Muscle layer of duodenum (tissue), 2 donors: ENCODE results near the gene RREB1.

ENCODE experiments used
- H3K27ac ChIP-seq: one replicate; pipeline ENCODE4 v1.7.0; 2013; ENCODE audit warnings: mild to moderate bottlenecking, low read length
- H3K27me3 ChIP-seq: one replicate; pipeline ENCODE4 v1.7.0; 2013; ENCODE audit warnings: low read depth, mild to moderate bottlenecking, control low read depth, low read length
- H3K36me3 ChIP-seq, 2 donors: one replicate each; pipeline ENCODE4 v1.7.0; 2013; ENCODE audit warnings: low read length in 2 of 2, control low read depth in 1 of 2, mild to moderate bottlenecking in 1 of 2; ENCODE audit not compliant: insufficient read depth in 2 of 2, control insufficient read depth in 1 of 2
- H3K4me1 ChIP-seq, 2 donors: one replicate each; pipeline ENCODE4 v1.7.0; 2013; ENCODE audit warnings: low read length in 2 of 2, mild to moderate bottlenecking in 2 of 2, control low read depth in 1 of 2, moderate library complexity in 1 of 2; ENCODE audit not compliant: insufficient read depth in 2 of 2, control insufficient read depth in 1 of 2
- H3K4me3 ChIP-seq, 2 donors: one replicate each; pipeline ENCODE4 v1.7.0; 2013; ENCODE audit warnings: low read length in 2 of 2, low read depth in 1 of 2, mild to moderate bottlenecking in 1 of 2
- H3K9me3 ChIP-seq, 2 donors: one replicate each; pipeline ENCODE4 v1.7.0; 2013; ENCODE audit warnings: low read length in 2 of 2, control low read depth in 1 of 2, mild to moderate bottlenecking in 1 of 2; ENCODE audit not compliant: control insufficient read depth in 1 of 2
- donor health status: healthy.

RREB1 gene

DNA sequence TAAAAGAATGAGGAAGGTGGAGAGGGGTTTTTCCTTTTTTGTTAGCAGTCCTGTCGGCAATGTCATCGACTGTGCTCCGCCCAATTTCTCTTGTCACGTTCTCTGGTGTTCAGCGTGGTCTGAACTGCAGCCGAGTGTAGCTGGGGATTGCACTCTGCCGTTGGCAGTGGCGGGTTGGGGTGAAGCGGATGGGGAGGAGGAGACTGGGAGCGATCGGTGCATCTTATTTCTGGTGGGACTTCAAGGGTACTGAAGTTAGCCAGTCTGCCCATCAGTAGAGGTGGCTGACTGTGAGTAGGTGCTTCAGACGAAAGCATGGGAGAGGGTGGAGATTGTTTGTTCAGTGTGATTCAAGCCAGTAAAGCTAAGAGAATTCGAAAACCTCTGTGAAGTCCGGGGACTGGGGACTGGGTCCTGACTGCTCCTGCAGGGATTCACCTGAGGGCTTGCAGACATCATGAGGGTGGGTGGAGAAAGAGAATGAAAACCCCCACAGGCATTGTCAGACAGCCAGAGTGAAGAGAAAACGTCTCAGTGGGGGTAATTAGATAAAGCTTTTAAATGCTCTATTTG is 5.1 kb downstream of the RREB1 start:
- H3K4me3 ChIP-seq: peak overlapping the region in 1 of 2 donors; percentile 31

DNA sequence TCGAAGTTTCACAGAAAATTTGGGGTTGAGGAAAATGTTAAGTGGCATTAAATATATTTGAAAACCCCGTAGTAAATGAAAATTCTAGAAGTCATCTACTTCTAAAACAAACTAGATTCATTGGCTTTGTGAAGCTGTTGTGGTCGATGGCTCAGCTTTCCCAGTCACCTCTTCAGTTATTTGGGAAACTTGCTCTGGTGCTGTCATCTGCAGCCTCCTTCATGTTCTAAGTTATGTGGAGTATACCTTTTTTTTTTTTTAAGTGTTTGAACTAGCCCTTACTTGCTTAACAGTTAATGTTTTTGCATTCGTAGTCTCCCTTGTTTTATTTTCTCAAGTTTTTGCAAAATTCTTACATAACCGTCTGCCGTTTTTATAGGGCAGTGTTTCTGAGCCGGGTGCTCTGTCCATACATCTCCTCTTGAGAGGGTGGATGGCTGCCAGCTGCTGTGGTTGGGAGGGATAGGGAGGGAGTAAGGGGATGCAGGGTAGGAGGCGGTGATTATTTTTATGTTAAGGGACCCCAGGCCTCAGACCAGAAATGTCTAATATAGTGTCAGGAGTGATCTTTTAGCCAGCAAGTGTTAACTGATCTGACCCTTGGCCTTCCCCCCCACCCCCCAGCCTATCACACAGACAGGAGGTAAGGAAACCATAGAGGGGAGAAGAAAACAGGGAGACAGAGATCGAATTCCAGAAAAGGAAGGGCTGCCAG is 7.1 kb downstream of the RREB1 start:
- H3K27me3 ChIP-seq: no peaks in the 10 kb centered on the region
- H3K27ac ChIP-seq: peak overlapping the region; percentile 69
- H3K4me1 ChIP-seq: peaks cover 24 to 55% of the 10 kb centered on the region in 2 donors

More for the DNA sequence above, 5.1 kb downstream of the RREB1 start:
- Histone ChIP-seq H3K9me3 (no peaks in the 10 kb centered on the region), H3K27me3 (no peaks in the 10 kb centered on the region), H3K36me3 (peaks cover 0 to 2% of the 10 kb centered on the region in 2 donors), H3K4me1 (peaks cover 24 to 57% of the 10 kb centered on the region in 2 donors), H3K27ac (no peak overlapping the region)

DNA sequence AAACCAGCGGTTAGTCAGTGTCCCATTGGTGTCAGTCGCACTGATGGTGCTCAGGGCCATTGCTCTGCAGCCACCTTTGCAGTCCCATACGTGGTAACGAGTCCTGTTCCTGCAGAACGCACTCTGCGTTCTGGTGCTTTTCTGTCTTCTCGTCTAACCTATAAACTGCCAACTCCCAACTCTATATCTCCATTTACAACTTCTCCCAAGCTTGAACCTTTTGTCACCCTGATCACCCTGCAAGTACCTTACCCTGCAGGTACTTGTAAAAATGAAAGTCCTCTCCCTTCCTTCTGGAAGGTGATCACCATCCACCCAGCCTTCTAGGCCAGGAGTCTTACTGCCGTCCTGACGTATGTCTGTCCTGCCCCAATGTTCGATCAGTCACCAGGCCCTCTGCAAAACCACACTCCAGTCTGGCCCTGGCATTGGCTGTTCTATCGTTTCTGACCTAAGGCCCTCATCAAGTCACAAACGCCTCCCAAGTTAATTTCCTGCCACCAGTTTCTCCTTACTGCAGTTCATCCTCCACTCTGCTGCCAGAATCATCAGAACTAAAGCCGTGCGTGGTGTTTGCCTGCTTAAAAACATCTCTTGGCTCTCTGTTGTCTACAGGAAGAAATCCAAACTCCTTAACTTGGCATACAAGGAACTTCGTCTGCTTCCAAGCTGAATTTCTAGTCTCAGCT is 7.9 kb downstream of the RREB1 start:
- H3K27me3 ChIP-seq: no peaks in the 10 kb centered on the region
- H3K27ac ChIP-seq: peak overlapping the region; percentile 69
- no peaks in the 10 kb centered on the region for H3K36me3 ChIP-seq
- H3K4me3 ChIP-seq: peak overlapping the region in 1 of 2 donors; percentile 21
- H3K9me3 ChIP-seq: no peaks in the 10 kb centered on the region
- H3K4me1 ChIP-seq: peaks cover 24 to 48% of the 10 kb centered on the region in 2 donors

More for the DNA sequence above, 7.1 kb downstream of the RREB1 start:
- no peaks in the 10 kb centered on the region for H3K36me3 ChIP-seq
- no peak overlapping the region for H3K4me3 ChIP-seq
- no peaks in the 10 kb centered on the region for H3K9me3 ChIP-seq

DNA sequence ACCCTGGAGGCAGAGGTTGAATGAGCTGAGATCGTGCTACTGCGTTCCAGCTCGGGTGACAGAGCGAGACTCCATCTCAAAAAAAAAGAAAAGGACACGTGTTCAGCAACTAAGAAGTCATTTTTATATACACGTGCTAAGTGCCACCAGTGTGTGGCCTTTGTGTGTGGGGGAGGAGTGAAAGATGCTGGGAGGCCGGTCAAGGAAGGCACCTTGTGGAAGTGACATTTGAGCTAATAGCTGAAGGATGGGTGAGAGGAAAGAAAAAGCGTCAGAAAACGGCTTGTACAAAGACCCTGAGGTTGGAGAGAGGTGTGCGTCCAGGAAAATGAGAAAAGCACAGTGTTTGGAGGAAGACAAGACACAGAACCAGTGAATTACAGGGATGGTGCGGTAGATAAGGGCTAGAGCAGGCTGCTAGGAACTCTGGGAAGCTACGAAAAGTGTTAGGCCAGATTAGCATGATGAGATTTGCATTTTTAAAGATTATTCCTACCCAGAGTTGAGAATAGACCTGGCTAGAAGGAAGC is 11.6 kb downstream of the RREB1 start:
- peaks cover 24 to 29% of the 10 kb centered on the region in 2 donors for H3K4me1 ChIP-seq
- H3K27me3 ChIP-seq: no peaks in the 10 kb centered on the region
- no peak overlapping the region for H3K27ac ChIP-seq
- H3K9me3 ChIP-seq: no peaks in the 10 kb centered on the region
- no peaks in the 10 kb centered on the region for H3K36me3 ChIP-seq
- no peak overlapping the region for H3K4me3 ChIP-seq

DNA sequence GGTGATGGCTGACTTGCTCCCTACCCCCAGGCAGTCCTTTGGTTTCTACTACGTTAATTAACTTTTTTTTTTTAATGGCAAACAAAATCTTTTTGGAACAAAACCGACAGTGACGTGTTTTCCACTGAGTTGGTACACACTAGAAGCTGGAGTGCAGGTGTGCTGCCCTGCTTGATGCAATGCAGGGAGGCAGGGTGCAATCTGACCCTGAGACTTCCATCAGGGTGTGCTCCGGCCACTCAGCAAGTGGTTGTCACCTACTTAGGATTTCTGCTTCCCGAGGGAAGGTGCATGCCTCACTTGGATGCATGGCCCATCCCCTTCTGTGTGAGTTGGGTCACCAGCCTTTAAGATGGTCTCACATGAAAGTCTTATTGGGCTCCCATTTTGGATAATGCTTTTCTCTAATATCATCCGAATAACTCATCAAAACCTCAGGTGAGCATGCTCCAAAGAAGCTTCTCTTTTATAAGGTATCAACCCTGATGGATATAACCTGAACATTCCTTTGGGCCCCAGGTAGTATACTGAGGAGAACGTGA is 14.0 kb downstream of the RREB1 start:
- H3K36me3 ChIP-seq: no peaks in the 10 kb centered on the region
- no peaks in the 10 kb centered on the region for H3K9me3 ChIP-seq
- H3K27me3 ChIP-seq: no peaks in the 10 kb centered on the region
- no peak overlapping the region for H3K27ac ChIP-seq
- peaks cover 3 to 20% of the 10 kb centered on the region in 2 donors for H3K4me1 ChIP-seq
- H3K4me3 ChIP-seq: no peak overlapping the region

DNA sequence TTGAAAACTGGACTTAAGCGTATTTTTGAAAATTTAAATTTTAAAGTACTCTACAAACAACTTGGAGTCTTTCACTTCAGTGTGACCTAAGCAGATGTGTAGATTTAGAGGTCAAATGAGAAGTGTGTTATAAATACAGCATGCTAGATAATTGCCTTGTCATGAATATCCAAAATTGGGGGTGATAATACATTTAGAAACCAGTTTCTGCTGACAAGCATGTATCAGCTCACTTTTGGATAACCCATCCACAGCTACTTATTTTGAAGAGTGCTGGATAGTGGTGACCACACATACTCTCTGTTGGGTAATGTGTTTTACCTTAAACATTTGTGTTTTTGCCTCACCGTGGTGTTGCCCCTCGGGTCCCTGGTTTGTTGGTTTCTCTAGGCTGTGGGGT is 14.9 kb downstream of the RREB1 start:
- no peaks in the 10 kb centered on the region for H3K9me3 ChIP-seq
- H3K27me3 ChIP-seq: no peaks in the 10 kb centered on the region

DNA sequence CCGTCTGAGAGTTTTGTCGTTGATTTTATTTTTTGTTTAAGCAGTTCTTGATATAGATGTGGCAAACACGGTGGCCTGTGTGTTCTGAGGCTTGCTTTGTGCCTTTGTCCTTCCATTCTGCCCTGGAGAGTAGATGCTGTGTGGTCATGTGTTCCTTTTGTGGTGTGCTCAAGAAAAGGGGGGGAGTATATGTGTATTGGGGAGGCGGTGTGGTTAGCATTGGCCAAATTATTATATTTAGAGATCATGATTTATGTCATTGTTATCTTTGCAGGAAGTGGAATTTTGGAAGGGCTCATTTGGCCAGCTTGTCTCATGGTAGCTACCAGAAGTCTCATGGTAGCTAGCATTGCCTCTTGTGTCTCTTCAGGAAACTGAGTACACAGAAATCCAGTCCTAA is 16.4 kb downstream of the RREB1 start:
- H3K36me3 ChIP-seq: no peaks in the 10 kb centered on the region
- no peak overlapping the region for H3K27ac ChIP-seq
- no peak overlapping the region for H3K4me3 ChIP-seq
- H3K9me3 ChIP-seq: no peaks in the 10 kb centered on the region
- H3K27me3 ChIP-seq: no peaks in the 10 kb centered on the region
- peaks cover 3 to 27% of the 10 kb centered on the region in 2 donors for H3K4me1 ChIP-seq

More for the DNA sequence above, 14.9 kb downstream of the RREB1 start:
- H3K27ac ChIP-seq: no peak overlapping the region
- H3K36me3 ChIP-seq: no peaks in the 10 kb centered on the region
- no peak overlapping the region for H3K4me3 ChIP-seq
- peaks cover 0 to 24% of the 10 kb centered on the region in 2 donors for H3K4me1 ChIP-seq

DNA sequence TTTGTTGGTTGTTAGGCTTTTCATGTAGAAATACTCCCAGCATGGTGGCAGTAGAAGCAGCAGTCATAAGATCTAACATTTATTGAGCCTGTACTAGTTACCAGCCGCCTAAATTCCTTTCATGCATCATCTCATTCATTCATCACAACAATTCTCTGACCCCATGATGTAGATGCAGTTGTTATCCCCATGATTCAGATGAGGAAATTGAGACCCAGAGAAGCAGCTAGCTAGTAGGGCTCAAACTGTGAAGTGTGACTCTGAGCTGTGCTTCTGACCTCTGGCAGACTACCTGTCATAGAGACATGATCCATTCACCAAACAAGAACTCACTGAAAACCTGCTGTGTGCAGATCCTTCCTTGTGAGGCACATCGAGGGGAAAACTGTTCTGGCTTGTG is 16.9 kb downstream of the RREB1 start:
- H3K4me1 ChIP-seq: peaks cover 5 to 27% of the 10 kb centered on the region in 2 donors
- H3K36me3 ChIP-seq: no peaks in the 10 kb centered on the region
- H3K4me3 ChIP-seq: no peak overlapping the region
- no peaks in the 10 kb centered on the region for H3K27me3 ChIP-seq
- H3K27ac ChIP-seq: no peak overlapping the region
- H3K9me3 ChIP-seq: no peaks in the 10 kb centered on the region

DNA sequence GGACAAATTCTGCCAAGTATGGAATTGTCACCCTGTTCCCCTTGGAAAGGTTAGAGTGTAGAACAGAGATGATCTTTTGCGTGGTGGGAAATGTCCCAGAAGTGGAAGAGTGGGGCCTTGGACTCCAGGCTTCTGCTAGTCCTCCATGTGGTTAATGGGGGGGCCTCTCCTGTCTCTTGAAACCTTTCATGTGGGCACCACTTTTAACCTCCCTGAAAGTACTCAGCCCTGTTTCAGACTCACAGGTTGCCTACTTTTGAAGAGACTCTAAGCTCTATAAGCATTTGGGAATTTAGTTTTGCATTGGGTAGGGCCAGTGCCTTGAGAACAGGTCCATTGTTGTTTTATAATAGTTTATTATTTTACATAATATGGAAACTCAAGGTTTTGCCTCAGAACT is 17.5 kb downstream of the RREB1 start:
- Histone ChIP-seq H3K4me3 (no peak overlapping the region), H3K27ac (no peak overlapping the region), H3K4me1 (peaks cover 5 to 27% of the 10 kb centered on the region in 2 donors), H3K9me3 (no peaks in the 10 kb centered on the region), H3K36me3 (no peaks in the 10 kb centered on the region), H3K27me3 (no peaks in the 10 kb centered on the region)

DNA sequence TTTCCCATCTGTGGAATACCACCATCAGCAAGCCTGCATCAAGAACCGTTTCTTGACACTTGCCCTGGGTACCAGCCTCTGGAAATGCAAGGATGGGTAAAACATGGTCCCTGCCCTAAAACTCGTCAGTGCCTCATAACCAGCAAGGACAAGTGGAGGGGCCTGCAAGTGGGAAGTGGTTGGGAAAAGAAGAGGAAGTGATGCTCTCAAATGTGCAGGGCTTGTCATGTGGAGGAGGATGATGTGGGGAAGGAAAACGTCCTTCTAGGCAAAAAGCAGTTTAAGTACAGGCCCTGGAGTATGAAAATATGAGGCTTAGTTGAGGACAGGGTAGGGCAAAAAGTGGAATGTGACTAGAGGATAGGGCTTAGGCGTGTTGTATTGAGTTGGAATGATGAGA is 19.0 kb downstream of the RREB1 start:
- no peaks in the 10 kb centered on the region for H3K27me3 ChIP-seq
- no peak overlapping the region for H3K27ac ChIP-seq
- peaks cover 5 to 27% of the 10 kb centered on the region in 2 donors for H3K4me1 ChIP-seq
- no peaks in the 10 kb centered on the region for H3K36me3 ChIP-seq
- H3K9me3 ChIP-seq: no peaks in the 10 kb centered on the region
- H3K4me3 ChIP-seq: no peak overlapping the region

DNA sequence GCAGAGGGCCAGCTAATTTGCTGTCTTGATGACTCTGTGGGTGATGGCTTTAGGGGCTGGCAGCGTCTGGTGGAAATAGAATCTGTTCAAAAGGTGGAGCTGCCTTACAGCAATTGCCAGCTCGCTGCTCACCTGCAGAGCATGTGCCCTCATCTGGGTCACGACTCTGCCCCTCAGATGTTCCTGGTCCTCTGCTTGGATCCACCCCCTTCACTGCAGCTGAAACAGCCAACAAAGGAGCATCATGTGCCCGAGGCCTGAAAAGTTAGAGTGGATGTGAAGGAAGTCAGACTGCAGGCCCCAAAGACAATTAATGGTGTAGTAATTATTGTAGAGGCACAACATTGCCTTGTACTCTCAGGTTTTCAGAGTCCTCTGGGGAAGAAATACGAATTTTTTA is 19.9 kb downstream of the RREB1 start:
- Histone ChIP-seq H3K27me3 (no peaks in the 10 kb centered on the region), H3K4me3 (no peak overlapping the region), H3K4me1 (peaks cover 5 to 27% of the 10 kb centered on the region in 2 donors), H3K36me3 (no peaks in the 10 kb centered on the region), H3K9me3 (no peaks in the 10 kb centered on the region), H3K27ac (no peak overlapping the region)
